ENCODE measurements around the gene CABLES2. TPM values are rescaled to one million over a fixed set of nuclear protein-coding genes. Genes with fewer than 3 reads are reported as not detected.

Gene CABLES2
- total RNA-seq, 1 donor from 2014 or later, result 8.1 TPM

DNA sequence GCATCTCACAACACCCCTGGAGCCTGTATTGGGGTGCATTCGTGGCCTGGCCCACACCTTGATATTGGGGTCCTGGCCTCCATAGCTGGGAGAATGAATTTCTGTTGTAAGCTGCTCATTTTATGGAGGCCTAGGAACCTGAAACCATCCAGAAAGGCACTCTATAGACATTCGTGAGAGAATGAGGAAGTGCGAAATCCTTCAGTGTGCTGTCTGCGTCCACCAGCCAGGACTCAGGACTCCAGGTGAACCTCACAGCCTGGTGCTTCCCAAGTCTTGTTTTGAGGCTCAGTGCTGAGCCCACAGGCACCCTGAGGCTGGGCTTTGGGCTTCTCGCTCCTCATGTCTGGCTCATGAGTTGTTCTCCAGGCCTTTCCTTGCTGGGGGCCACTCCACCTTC is 32.1 kb upstream of the CABLES2 start:
- H3K27me3 Mint-ChIP-seq (ENCODE audit: insufficient read depth, low read depth), result peaks cover 21% of the 10 kb centered on the region
- Histone ChIP-seq H3K4me2 (no peak overlapping the region), H3K36me3 (no peaks in the 10 kb centered on the region), H3K27ac (no peak overlapping the region), H3K9me3 (ENCODE audit: low read depth) (no peaks in the 10 kb centered on the region), H3K4me3 (no peak overlapping the region), H4K20me1 (ENCODE audit: low read depth) (no peaks in the 10 kb centered on the region), H2AFZ (replicated peaks) (no peak overlapping the region), H3K4me1 (no peaks in the 10 kb centered on the region), H3F3A (ENCODE audit: low read depth) (no peaks in the 10 kb centered on the region), H3K79me2 (ENCODE audit: low read depth) (no peaks in the 10 kb centered on the region), H3K9ac (no peak overlapping the region), H3K27me3 (peaks cover 2% of the 10 kb centered on the region)
- no peak overlapping the region for H3K27ac Mint-ChIP-seq
- peaks cover 2% of the 10 kb centered on the region for H3K9me3 Mint-ChIP-seq
- no peaks in the 10 kb centered on the region for H3K36me3 Mint-ChIP-seq
- no peak overlapping the region for H3K4me3 Mint-ChIP-seq
- no peaks in the 10 kb centered on the region for H3K4me1 Mint-ChIP-seq
- DNase-seq (ENCODE audit: low spot score), result no peak
- TF ChIP-seq, protein P1, sequence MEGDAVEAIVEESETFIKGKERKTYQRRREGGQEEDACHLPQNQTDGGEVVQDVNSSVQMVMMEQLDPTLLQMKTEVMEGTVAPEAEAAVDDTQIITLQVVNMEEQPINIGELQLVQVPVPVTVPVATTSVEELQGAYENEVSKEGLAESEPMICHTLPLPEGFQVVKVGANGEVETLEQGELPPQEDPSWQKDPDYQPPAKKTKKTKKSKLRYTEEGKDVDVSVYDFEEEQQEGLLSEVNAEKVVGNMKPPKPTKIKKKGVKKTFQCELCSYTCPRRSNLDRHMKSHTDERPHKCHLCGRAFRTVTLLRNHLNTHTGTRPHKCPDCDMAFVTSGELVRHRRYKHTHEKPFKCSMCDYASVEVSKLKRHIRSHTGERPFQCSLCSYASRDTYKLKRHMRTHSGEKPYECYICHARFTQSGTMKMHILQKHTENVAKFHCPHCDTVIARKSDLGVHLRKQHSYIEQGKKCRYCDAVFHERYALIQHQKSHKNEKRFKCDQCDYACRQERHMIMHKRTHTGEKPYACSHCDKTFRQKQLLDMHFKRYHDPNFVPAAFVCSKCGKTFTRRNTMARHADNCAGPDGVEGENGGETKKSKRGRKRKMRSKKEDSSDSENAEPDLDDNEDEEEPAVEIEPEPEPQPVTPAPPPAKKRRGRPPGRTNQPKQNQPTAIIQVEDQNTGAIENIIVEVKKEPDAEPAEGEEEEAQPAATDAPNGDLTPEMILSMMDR (IDR thresholded peaks at IDR 0.05), result no peak
- no peak for TF ChIP-seq EZH2 (IDR thresholded peaks at IDR 0.05)
- TF ChIP-seq EZH2phosphoT487 (IDR thresholded peaks at IDR 0.05), result no peak

DNA sequence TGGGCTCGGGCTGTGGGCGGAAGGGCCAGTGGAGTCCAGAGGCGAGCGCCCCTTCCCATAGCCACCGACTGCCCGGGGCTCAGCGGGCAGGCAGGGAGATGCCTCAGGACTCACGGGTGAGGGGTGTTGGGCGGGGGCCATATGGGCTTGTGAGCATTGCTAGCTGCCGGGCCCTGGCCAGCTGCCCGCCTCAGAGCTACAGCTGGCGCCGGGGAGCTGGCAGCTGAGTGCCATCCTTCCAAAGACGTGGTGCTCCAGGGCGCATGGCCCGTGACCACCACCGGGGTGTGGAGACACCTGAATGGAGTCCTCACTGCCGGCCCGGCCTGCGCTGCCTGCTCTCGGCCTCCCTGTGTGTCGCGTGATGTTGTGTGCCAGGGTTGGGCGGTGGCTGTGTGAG is 30.8 kb upstream of the CABLES2 start:
- H3K36me3 Mint-ChIP-seq, result no peaks in the 10 kb centered on the region

DNA sequence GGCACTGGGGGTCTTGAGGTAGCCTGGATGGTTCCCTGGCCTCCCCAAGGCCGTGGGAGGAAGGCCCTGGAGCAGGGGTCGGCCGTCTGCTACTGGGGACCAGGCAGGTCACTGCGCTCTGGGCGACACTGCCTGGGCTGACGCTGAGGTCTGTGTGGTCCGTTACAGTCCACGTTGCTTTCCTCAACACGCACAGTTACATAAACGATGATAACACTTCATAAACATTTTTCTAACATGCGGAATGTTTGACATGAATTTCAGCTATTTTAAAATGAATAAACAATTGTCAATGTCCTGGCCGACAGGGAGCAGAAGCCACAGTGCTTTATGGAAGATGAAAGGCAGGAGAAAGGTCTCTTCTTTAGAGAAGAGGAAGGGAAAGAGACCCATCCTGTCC is 30.4 kb upstream of the CABLES2 start:
- no peak overlapping the region for H3K4me2 ChIP-seq
- H3K9ac ChIP-seq, result no peak overlapping the region
- H3K4me1 Mint-ChIP-seq, result no peaks in the 10 kb centered on the region
- no peak overlapping the region for H3K4me3 ChIP-seq
- no peak for DNase-seq (ENCODE audit: low spot score)
- no peaks in the 10 kb centered on the region for H3K79me2 ChIP-seq (ENCODE audit: low read depth)
- peaks cover 21% of the 10 kb centered on the region for H3K27me3 Mint-ChIP-seq (ENCODE audit: insufficient read depth, low read depth)
- H3K4me3 Mint-ChIP-seq, result no peak overlapping the region
- H3K36me3 ChIP-seq, result no peaks in the 10 kb centered on the region
- H3K27ac Mint-ChIP-seq, result no peak overlapping the region
- H4K20me1 ChIP-seq (ENCODE audit: low read depth), result no peaks in the 10 kb centered on the region
- no peaks in the 10 kb centered on the region for H3K36me3 Mint-ChIP-seq
- peaks cover 2% of the 10 kb centered on the region for H3K9me3 Mint-ChIP-seq
- peaks cover 2% of the 10 kb centered on the region for H3K27me3 ChIP-seq
- TF ChIP-seq, protein P1 (IDR thresholded peaks at IDR 0.05), result no peak
- TF ChIP-seq EZH2 (IDR thresholded peaks at IDR 0.05) (no peak), EZH2phosphoT487 (IDR thresholded peaks at IDR 0.05) (no peak)
- no peak overlapping the region for H2AFZ ChIP-seq (replicated peaks)
- H3K9me3 ChIP-seq (ENCODE audit: low read depth), result no peaks in the 10 kb centered on the region
- no peaks in the 10 kb centered on the region for H3F3A ChIP-seq (ENCODE audit: low read depth)
- H3K4me1 ChIP-seq, result no peaks in the 10 kb centered on the region
- no peak overlapping the region for H3K27ac ChIP-seq

More for the DNA sequence above, 30.8 kb upstream of the CABLES2 start:
- no peaks in the 10 kb centered on the region for H4K20me1 ChIP-seq (ENCODE audit: low read depth)
- H3K9me3 ChIP-seq (ENCODE audit: low read depth), result no peaks in the 10 kb centered on the region
- TF ChIP-seq EZH2 (IDR thresholded peaks at IDR 0.05) (no peak), EZH2phosphoT487 (IDR thresholded peaks at IDR 0.05) (no peak)
- TF ChIP-seq, protein P1 (IDR thresholded peaks at IDR 0.05), result no peak
- no peaks in the 10 kb centered on the region for H3K79me2 ChIP-seq (ENCODE audit: low read depth)
- Mint-ChIP-seq H3K4me3 (no peak overlapping the region), H3K9me3 (peaks cover 2% of the 10 kb centered on the region), H3K27me3 (ENCODE audit: insufficient read depth, low read depth) (peaks cover 22% of the 10 kb centered on the region), H3K27ac (peak overlapping the region; percentile 37), H3K4me1 (no peaks in the 10 kb centered on the region)
- no peaks in the 10 kb centered on the region for H3K36me3 ChIP-seq
- no peak for DNase-seq (ENCODE audit: low spot score)
- no peaks in the 10 kb centered on the region for H3F3A ChIP-seq (ENCODE audit: low read depth)
- no peak overlapping the region for H3K9ac ChIP-seq
- no peak overlapping the region for H3K27ac ChIP-seq
- H2AFZ ChIP-seq (replicated peaks), result no peak overlapping the region
- H3K27me3 ChIP-seq, result peaks cover 2% of the 10 kb centered on the region
- no peaks in the 10 kb centered on the region for H3K4me1 ChIP-seq
- H3K4me3 ChIP-seq, result no peak overlapping the region
- no peak overlapping the region for H3K4me2 ChIP-seq
